HG02623 (cell line): ENCODE results near the gene ARID3A.
"Not testable (repeated sequence)": the region's sequence is repeated elsewhere in the genome, so short reads cannot be mapped to it uniquely, and the experiment has no call there.

Source experiments
- ATAC-seq: cut with Tn5 transposase; IDR thresholded peaks from one replicate; pipeline ENCODE4 v1.9.1; 2021; ENCODE audit warnings: moderate library complexity; ENCODE audit not compliant: unreplicated experiment

ARID3A gene

DNA sequence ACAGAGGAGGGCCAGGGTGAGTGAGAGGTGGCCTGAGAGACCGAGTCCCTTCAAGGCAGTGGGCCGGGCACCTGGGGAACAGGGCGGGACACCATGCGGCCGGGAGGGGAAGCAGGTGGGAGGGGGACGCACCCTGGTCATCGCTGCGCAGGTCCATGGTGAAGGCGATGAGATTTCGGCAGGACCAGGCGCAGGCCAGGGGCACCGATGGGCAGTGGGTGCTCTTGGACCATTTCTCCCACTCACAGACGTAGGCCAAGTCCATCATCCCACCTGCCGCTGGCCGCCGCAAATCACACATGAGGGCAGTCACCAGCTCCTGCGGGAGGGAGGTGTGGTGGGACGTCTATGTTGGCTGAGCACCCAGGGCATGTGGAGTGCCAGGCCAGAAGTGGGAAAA lies 35.0 kb upstream of the ARID3A start:
- ATAC-seq: no peak

DNA sequence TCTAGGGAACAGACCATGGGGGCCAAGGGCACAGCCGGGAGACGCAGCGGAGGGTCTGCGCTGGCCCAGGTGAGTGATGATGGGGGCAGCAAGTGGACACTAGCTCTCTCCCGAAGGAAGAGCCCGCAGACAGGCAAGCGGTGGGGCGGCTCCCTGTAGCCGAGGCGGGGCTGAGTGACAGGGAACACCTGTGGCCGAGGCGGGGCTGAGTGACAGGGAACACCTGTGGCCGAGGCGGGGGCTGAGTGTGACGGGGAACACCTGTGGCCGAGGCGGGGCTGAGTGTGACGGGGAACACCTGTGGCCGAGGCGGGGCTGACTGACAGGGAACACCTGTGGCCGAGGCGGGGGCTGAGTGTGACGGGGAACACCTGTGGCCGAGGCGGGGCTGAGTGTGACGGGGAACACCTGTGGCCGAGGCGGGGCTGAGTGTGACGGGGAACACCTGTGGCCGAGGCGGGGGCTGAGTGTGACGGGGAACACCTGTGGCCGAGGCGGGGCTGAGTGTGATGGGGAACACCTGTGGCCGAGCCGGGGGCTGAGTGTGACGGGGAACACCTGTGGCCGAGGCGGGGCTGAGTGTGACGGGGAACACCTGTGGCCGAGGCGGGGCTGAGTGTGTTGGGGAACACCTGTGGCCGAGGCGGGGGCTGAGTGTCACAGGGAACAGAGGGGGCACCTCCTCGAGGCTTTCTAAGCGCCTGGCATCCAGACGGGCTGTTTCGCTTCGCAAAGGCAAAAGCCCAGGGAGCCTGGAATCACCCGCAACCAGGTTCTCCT lies 34.2 kb upstream of the ARID3A start:
- not testable (repeated sequence) for ATAC-seq

DNA sequence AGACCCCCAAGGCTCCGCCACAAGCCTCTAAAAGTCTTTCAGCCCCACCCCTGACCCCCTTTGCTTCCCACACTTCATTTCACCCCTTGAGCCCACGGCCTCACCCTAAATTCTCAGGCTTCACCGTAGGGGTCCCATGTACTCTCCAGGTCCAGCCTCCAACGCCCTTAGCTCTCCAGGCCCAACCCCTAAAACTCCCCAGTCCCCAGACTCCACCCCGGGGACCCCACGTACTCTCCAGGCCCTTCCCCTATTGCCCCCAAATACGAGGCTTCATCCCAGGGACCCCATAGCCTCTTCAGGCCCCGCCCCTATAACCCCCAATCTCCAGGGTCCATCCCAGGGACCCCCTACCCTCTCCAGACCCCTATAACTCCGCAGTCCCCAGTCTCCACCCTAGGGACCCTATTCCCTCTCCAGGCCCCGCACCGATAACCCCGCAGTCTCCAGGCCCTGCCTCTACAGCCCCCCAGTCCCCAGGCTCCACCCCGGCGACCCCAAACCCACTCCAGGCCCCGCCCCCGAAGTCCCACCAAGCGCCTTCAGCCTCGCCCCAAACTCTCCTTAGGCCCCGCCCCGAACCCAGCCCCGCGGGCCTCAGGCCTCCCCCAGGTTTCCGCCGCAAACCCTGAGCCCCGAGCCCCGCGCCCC lies 33.5 kb upstream of the ARID3A start:
- no peak for ATAC-seq

DNA sequence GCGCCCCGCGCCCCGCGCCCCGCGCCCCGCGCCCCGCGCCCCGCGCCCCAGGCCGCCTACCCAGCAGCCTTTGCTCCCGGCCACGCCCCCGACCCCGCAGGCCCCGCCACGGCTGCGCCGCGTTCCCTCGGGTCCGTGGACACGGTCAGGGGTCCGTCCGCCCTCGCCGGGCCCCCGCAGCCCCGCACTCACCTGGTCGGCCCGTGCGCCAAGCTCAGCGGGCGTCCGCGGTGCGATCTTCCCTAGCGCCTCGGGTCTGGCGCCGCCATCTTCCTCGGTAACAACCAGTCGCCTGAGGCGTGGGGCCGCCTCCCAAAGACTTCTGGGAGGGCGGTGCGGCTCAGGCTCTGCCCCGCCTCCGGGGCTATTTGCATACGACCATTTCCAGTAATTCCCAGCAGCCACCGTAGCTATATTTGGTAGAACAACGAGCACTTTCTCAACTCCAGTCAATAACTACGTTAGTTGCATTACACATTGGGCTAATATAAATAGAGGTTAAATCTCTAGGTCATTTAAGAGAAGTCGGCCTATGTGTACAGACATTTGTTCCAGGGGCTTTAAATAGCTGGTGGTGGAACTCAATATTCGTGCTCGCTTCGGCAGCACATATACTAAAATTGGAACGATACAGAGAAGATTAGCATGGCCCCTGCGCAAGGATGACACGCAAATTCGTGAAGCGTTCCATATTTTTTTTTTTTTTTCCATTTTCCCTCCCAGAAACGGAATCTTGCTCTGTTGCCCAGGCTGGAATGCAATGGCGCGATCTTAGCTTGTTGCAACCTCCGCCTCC lies 32.7 kb upstream of the ARID3A start, which contains the start of the genes MED16 and RNU6-9:
MED16 (minus strand) TSS at position 294 of the 796 bp plus-strand sequence. CDS start 2,056 bp downstream, outside the sequence.
RNU6-9 (plus strand) TSS at position 591 of the 796 bp plus-strand sequence.
- ATAC-seq: peak; percentile 78

DNA sequence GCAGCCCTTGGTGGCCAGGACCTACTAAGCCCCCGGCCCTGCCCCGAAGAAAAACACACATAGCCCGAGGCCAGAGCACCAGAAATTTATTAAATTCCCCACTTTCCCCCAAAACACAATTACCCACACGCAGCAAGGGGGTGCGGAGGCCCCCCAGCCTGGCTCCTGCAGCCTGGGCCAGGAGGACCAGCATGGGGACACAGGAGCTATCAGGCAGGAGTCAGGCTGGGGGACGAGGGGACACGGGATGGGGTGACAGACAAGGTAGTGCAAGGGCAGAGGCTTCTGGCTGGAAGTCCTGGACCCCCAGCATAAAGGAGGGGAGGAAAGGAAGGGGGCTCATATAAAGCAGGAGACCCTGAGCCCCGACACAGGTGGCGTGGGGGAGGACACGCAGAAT lies 29.4 kb upstream of the ARID3A start:
- no peak for ATAC-seq

DNA sequence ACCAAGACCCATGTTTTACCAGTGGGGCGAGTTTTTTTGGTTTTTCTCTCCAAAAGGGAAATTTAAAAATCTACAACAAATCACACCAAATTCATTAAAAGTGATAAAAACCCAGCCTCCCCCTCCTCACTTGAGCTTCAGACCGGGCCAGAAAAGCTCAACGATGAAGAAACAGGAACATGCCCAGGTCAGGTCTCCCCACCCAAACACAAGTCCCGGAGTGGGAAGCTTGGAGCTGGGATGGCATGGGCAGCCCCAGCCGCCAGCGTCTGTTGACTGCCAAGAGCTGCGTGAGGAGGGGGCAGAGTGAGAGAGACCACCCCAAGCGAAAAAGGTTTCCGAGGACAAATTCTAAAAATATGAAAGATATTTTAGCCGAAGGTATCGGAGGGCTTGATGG lies 28.8 kb upstream of the ARID3A start:
- ATAC-seq: no peak

DNA sequence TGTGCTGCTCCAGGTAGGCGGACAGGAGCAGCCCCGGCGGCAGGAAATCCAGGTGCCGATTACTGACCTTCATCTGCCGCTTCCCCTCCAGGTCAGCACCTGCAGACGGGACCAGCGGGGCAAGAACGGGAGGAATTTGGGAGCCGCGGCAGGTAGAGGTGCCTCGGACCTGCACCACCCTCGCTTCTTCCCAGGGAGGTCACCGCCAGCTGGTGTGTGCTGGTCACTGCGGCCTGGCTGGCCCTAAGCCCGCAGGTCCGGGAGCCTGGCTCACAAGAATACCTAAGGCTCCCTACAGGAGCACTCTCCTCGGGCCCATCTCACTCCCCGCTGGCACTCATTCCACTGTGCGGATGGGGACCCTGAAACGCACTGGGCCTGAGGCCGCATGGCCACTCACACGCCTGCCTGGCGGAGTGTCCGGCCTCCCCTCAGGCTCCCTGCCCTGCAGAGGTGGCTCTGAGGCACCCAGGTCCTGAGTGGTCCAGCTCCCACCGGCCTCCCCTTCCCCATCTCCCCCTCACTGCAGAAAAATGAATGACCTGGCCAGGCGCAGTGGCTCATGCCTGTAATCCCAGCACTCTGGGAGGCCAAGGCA lies 28.3 kb upstream of the ARID3A start:
- no peak for ATAC-seq

DNA sequence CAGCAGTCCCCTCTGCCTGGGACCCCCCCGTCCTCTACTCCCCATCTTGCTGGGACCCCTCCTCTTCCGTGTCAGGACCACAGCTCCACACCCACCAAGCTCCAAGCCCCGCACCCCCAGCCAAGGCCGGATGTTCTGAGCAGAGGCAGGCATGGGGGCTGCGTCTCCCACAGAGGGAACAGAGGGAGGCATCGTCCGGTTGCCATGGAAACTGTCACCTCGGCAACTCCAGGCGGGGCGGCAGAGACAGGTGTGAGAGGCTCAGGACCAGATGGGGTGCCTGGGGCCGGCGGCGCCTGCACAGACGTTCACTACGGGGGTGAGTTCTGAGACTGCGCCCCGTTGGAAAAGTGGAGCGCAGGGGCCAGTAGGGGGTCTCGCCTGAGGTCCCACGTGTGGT lies 27.2 kb upstream of the ARID3A start:
- ATAC-seq: no peak

DNA sequence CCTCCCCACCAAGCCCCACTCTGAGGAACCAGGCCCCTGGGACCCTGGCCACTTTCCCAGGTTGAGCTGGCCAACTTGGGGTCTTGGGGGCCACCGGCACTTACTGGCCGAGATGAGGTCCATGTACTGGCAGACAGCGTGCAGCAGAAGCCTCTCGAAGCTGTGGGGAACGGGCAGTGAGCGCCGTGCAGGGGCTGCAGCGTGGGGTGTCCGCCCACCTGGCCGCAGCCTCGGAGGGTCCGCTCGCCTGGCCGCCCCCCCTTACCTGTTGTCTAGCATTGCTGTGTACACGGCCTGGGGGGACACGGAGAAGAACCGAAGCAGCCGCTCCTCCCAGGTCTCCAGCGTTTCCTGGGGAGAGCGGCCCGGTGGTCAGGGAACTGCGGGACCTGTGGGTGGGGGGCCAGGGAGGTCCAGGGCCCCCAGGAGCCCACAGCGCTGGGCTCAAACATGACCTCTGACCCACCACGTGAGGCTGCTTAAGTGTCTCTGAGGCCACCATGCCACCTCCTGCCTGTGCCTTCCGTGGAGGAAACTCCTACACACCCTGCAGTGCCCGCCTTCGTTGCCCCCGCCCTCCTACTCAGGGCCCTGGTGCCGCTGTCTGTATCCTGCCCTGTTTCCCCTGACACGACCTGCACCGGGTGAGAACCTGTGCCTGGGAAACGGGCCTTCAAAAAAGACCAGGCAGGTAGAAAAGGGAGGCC lies 26.3 kb upstream of the ARID3A start:
- no peak for ATAC-seq

DNA sequence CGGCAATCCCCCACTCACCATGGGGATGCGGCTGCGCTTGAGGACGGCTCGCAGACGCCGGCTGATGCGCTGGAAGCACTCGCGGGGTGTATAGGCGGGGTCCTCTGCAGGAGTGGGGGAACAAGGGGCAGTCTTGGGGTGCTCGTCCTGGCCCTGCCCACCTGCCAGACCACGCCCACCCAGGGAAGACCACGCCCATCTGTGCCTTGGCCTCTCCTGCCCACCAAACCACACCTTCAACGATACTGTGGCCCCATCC lies 25.9 kb upstream of the ARID3A start:
- ATAC-seq: no peak

DNA sequence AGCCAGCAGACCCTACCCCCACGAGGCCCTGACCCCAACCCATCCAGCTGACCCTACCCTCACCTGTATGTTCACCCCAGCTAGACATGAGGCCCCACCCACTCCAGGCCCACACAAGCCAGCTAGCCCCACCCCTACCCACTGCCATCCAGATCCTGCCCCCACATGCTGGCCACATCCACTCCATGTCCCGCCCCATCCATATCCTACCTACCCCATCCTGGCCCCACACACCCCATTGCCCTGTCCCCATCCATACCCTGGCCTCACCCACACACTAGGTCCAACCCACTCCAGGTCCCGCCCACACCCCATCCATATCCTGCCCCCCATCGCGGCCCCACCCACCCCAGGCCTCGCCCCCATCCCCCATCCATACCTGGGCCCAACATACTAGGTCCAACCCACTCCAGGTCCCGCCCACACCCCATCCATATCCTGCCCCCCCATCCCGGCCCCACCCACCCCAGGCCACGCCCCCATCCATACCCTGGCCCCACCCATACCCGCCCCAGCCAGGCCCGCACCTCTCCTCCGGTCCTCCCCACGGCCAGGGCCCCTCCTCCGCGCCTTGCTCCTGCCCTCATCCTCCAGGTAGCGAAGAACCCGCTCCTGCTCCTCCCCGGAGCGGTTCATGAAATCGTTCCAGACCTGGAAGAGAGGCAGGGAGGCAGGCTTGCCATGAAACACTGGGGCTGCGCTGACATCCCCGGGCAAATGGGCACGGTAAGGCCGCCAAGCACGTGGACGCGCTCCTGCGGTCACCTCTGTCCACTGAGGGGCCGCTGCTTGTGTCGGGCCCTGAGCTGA lies 25.3 kb upstream of the ARID3A start:
- ATAC-seq: no peak

DNA sequence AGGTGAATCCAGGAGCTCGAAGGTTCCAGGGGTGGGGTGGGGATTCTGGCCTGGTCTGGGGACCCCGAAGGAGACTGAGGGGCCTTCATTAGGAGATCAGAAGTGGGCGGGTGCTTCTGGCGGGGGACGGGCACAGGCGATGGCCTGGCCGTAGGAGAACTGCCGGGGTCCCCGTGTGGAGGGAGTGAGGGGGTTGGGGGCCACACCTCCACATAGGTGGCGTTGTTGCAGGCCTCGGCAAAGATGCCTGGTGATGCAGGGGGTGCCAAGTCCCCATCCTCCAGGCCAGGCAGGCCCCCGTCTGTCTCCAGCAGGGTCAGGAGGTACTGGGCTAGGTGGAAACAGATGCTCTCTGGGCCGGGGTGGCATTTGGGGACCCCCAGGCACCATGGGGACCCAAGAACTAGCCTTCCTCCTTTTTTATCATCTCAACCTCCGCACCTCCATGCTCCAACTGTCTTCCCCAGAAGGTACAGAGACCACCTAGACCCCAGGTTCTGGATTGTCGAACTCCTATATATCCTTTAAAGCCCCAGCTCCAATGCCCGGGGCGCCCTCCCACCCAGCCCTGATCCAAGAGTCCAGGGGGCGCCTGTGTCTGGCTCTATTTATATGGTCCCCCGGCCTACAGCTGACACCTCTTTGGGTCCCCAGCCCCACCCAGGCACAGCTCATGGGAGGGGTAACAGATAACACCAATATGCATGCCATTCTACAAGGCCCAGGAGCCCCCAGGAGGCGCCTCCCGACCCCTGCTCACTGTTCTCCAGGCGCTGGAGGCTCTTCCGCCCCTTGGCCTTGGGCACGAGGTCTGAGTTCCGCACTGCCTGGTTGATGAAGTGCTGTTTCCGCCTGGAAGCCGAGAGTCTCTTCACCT lies 24.4 kb upstream of the ARID3A start:
- ATAC-seq: no peak

DNA sequence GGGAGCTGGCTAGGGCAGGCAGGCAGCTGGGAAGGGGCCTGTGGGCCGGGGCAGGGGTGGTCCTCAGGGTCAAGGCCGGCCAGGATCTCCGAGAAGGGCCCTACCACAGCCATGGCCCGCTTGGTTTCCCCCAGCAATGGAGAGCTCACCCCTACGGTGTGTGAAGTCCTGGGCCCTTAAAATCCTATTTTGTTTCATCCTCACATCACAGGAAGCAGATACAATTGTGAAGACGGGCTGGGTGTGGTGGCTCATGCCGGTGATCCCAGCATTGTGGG lies 23.8 kb upstream of the ARID3A start:
- no peak for ATAC-seq

DNA sequence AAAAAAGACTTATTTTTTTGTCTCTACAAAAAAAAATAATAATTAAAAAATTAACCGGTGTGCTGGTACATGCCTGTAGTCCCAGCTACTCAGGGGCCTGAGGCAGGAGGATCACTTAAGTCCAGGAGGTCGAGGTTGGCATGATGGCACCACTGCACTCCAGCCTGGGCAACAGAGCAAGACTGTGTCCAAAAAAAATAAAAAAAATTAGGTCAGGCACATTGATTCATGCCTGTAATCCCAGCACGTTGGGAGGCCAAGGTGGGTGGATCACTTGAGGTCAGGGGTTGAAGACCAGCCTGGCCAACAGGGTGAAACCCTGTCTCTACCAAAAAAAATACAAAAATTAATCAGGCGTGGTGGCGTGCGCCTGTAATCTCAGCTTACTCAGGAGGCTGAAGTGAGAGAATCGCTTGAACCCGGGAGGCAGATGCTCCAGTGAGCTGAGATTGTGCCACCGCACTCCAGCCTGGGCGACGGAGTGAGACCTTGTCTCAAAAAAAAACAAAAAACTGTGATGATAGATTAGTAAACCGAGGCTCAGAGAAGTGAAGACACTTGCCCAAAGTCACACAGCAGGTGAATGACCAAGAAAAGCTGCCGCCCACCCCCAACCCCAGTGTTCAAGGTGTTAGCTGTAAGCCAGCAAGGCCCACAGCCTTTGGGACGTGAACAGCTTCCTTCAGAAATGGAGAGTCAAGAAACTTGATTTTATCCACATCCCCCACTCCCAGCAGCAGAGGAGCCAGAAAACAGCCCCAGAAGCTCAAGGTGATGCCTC lies 23.2 kb upstream of the ARID3A start:
- no peak for ATAC-seq

DNA sequence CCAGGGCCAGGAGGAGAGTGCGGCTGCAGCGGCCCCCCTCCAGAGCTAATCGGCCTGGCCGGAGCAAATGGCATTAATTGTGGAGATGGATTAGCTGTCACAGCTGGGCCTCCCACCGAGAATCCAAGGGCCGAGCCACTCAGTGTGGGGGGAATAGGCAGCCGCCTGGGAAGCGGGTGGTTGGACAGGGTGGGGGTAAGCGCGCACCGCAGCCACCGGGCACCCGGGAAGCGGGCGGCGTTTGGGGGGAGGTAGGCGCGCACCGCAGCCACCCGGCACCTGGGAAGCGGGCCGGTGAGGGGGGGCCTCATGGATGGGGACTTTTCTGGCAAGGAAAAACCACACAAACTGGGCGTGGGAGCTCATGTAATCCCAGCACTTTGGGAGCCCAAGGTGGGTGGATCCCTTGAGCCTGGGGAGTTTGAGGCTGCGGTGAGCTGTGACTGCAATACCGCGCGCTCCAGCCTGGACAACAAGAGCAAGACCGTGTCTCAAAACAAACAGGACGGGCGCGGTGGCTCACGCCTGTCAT lies 22.5 kb upstream of the ARID3A start:
- no peak for ATAC-seq

DNA sequence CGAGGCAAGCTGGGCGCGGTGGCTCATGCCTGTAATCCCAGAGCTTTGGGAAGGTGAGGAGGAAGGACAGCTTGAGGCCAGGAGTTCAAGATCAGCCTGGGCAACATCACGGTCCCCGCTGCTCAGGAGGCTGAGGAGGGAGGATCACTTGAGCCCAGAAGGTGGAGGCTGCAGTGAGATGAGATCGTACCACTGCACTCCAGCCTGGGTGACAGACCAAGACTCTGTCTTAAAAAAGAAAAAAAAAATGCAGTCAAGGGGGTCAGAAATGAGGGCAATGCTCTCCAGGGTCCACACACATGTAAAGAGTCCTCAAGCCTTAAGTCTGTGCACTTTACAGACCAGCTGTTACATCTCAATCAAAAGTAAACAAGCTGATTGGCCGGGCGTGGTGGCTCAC lies 21.3 kb upstream of the ARID3A start:
- no peak for ATAC-seq

DNA sequence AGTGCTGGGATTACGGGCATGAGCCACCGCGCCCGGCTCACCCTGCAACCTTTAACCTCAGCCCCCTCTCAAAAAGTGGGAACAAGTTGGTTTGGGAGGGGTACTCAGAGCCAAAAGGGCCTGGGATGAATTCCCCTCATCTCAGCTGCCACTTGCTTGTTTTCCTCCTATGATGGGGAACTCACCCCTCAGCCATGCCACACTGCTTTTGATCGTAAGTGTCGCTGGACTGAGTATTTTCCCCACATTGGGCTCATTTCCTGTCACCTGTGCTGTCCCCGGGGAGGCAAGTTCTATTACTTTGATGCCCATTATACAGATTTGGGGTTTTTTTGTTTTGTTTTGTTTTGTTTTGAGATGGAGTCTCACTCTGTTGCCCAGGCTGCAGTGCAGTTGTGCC lies 19.4 kb upstream of the ARID3A start:
- no peak for ATAC-seq

DNA sequence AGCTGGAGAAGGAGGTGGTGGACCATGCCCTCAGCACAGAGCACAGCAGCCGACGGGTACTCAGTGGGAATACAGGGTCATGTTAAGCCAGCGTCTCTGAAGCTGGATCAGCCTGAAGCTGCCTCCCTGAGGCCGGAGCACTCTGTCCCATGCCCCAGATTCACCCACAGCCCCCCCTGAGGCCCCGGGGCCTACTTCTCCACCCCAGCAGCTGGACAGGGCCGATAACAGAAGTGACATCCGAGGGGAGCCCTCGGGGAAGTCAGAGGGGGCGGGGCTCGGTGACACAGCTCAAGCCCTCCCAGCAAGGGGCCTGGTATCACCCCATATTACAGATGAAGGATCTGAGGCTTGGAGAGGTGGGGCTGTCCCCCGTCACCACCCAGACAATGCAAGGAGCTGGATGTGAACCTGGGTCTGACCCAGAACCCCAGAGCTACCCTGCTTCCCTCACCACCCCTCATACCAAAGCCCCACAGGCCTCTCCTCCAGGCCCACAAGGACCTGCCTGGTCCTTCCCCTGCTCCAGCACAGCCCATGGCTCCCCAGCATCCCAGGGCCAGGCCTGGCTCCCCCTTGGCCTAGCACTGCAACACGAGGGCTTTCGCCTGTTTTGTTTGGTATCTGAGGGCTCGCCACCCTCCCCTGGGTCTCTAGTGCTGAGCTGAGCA lies 18.5 kb upstream of the ARID3A start:
- no peak for ATAC-seq
